WI38 (cell line): ENCODE data around the gene ZNF626.
"Not testable (repeated sequence)": the region's sequence is repeated elsewhere in the genome, so short reads cannot be mapped to it uniquely, and the experiment has no call there.

Source experiments
- H3K4me3 ChIP-seq: 2 replicates; pipeline ENCODE4 v1.5.1; 2011; ENCODE audit warnings: low read depth, mild to moderate bottlenecking, control low read depth, low read length
- TF ChIP-seq, protein P1 (sequence below): IDR thresholded peaks from 2 replicates; pipeline ENCODE4 v1.5.1; 2012; ENCODE audit warnings: low read depth, mild to moderate bottlenecking, control low read depth, low read length

ZNF626 gene

GRCh38 chr19:20661150-20661819 is at the start of gene ZNF626:
TSS of gene ZNF626 (minus strand) at chr19:20661571. CDS start at chr19:20661446, 125 bp downstream.
- TF ChIP-seq, protein P1, sequence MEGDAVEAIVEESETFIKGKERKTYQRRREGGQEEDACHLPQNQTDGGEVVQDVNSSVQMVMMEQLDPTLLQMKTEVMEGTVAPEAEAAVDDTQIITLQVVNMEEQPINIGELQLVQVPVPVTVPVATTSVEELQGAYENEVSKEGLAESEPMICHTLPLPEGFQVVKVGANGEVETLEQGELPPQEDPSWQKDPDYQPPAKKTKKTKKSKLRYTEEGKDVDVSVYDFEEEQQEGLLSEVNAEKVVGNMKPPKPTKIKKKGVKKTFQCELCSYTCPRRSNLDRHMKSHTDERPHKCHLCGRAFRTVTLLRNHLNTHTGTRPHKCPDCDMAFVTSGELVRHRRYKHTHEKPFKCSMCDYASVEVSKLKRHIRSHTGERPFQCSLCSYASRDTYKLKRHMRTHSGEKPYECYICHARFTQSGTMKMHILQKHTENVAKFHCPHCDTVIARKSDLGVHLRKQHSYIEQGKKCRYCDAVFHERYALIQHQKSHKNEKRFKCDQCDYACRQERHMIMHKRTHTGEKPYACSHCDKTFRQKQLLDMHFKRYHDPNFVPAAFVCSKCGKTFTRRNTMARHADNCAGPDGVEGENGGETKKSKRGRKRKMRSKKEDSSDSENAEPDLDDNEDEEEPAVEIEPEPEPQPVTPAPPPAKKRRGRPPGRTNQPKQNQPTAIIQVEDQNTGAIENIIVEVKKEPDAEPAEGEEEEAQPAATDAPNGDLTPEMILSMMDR: no peak
- peak within 1 kb of the TSS; percentile 78 for H3K4me3 ChIP-seq

DNA sequence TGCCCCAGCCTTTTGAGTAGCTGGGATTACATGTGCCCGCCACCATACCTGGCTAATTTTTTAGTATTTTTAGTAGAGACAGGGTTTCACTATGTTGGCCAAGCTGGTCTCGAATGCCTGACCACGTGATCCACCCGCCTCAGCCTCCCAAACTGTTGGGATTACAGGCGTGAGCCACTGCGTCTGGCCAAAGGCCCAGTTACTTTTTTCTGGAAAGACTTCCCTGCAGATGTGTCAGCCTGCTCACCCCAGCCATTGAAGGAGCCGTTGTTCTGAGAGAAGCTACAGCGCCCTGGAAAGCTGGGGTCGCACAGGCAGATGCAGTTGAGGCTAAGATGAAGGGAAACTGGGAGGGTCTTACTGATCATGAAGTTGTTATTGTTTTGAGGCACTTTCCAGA is 7.9 kb upstream of the ZNF626 start:
- TF ChIP-seq, protein P1: no peak

GRCh38 chr19:20667281-20667680 is 5.9 kb upstream of the ZNF626 start:
- H3K4me3 ChIP-seq: no peak overlapping the region
- TF ChIP-seq, protein P1: no peak

More for the DNA sequence above, 7.9 kb upstream of the ZNF626 start:
- H3K4me3 ChIP-seq: no peak overlapping the region

DNA sequence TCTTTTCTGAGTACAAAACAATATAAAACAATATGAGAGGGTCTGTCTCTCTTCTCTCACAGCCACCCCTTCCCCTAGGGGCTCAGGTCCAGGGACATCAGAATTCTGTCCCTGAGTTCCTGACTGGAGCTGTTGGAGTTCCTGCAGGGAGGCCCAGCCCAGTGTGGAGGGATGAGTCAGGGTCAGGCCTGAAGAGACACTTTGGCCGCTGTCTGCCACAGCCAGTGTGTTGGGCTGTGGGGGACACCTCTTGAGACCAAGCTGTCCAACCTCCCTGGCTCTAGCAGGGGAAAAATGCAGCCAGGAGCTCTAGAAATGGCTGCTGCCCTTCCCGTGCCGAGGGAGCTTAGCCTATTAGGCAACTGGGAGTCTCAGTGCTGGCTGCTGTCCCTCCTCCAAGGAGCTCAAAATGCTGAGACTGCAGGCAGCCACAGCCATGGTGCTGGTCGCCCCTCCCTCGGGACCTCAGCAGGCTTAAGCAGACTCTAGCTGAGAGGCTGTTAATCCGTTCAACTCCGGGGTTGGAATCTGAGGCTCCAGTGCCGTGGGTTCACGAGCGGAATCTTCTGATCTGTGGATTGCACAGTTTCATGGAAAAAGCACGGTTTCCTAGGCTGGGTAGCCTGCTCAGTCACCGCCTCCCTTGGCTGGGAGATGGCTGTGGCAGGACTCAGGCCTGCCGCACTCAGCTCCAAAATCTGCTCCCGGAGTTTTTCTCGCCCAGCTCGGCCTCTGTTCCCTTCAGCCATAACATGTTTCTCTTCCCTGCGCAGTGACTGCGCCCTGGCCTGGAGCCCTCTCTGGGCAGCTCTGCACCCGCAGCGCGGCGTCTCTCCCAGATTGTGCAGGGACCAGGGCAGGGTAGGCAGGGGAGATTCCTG is 3.8 kb upstream of the ZNF626 start:
- no peak overlapping the region for H3K4me3 ChIP-seq
- TF ChIP-seq, protein P1: no peak

DNA sequence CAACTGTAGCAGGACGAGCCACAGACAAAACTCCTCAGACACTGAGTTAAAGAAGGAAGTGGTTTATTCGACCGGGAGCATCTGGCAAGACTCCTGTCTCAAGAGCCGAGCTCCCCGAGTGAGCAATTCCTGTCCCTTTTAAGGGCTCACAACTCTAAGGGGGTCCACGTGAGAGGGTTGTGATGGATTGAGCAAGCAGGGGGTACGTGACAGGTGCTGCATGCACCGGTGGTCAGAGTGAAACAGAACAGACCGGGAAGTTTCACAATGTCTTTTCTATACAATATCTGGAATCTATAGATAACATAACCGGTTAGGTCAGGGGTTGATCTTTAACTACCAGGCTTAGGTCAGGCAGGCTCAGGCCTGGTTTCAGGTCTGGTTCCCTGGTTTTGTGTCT is 3.1 kb upstream of the ZNF626 start:
- not testable (repeated sequence) for H3K4me3 ChIP-seq

GRCh38 chr19:20662421-20663105 is 1.2 kb upstream of the ZNF626 start:
- TF ChIP-seq, protein P1: no peak
- no peak overlapping the region for H3K4me3 ChIP-seq

DNA sequence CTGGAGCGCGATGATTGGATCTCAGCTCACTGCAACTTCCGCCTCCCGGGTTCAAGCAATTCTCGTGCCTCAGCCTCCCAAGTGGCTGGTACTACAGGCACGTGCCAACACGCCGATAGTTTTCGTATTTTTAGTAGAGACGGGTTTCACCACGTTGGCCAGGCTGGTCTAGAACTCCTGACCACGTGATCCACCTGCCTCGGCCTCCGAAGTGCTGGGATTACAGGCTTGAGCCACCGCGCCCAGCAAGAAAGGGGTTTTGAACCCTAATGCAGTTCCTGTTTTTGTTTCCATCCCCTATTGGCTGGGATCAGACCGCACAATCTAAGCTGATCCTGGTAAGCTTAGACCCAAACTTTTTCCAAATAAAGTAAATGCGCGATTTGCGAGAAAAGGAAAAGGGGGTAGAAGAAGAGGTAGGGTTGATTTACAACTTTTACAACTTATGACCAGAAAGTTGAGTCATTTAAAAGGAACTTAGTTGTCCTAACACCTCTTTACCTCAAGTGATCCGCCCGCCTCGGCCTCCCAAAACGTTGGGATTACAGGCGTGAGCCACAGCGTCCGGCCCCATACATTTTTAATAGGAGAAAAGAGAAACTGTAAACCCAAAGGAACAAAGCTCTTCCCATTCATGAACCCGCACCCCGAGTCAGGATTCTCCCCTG is 764 bp downstream of the ZNF626 start:
- H3K4me3 ChIP-seq: peak overlapping the region; percentile 78
- TF ChIP-seq, protein P1: no peak
